IPS-18a (cell line): ENCODE data around the gene GUCA2A.

Experiments
- H3K27ac ChIP-seq: one replicate; pipeline ENCODE4 v1.5.1; 2013; ENCODE audit warnings: low read length
- H3K27me3 ChIP-seq: one replicate; pipeline ENCODE4 v1.6.1; 2013; ENCODE audit warnings: mild to moderate bottlenecking, low read length; ENCODE audit not compliant: control insufficient read depth, insufficient read depth
- H3K36me3 ChIP-seq: one replicate; pipeline ENCODE4 v1.6.1; 2013; ENCODE audit warnings: low read depth, low read length; ENCODE audit not compliant: control insufficient read depth
- H3K4me1 ChIP-seq: one replicate; pipeline ENCODE4 v1.6.1; 2013; ENCODE audit warnings: low read depth, low read length; ENCODE audit not compliant: control insufficient read depth
- H3K4me3 ChIP-seq: one replicate; pipeline ENCODE4 v1.5.1; 2013; ENCODE audit warnings: low read length
- H3K9ac ChIP-seq: one replicate; pipeline ENCODE4 v1.6.1; 2013; ENCODE audit warnings: mild to moderate bottlenecking, low read length, moderate library complexity
- H3K9me3 ChIP-seq: one replicate; pipeline ENCODE4 v1.6.1; 2013; ENCODE audit warnings: low read depth, low read length; ENCODE audit not compliant: control insufficient read depth

Gene GUCA2A

GRCh38 chr1:42122408-42122807, 42.1 kb downstream of the GUCA2A start:
- H3K36me3 ChIP-seq = no peaks in the 10 kb centered on the region
- H3K9me3 ChIP-seq = no peaks in the 10 kb centered on the region
- H3K27me3 ChIP-seq = no peaks in the 10 kb centered on the region
- no peak overlapping the region for H3K4me3 ChIP-seq
- no peaks in the 10 kb centered on the region for H3K4me1 ChIP-seq
- no peak overlapping the region for H3K9ac ChIP-seq
- no peak overlapping the region for H3K27ac ChIP-seq

DNA sequence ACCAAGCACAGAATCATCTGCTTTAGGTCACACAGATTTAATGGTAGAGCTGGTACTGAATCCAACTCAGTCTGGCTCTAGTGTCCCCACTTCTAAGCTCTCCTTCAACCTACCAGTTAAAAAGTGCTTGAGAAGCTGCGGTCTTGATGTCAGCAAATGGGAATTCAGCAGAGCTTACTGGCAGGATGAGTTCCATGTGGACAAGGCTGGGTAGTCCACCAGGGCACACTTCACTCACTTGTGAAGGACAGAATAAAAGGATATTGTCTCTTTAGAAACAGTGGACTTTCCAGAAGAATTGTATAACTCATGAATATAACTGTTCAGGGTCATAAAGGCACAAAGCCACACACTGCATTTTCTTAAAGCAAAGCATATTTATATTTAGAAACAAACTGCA, 46.4 kb downstream of the GUCA2A start:
- no peak overlapping the region for H3K9ac ChIP-seq
- H3K36me3 ChIP-seq = no peaks in the 10 kb centered on the region
- no peaks in the 10 kb centered on the region for H3K9me3 ChIP-seq
- no peaks in the 10 kb centered on the region for H3K27me3 ChIP-seq
- H3K27ac ChIP-seq = no peak overlapping the region
- peaks cover 3% of the 10 kb centered on the region for H3K4me1 ChIP-seq
- H3K4me3 ChIP-seq = no peak overlapping the region

GRCh38 chr1:42117214-42117613, 47.3 kb downstream of the GUCA2A start:
- Histone ChIP-seq H3K27ac (no peak overlapping the region), H3K4me3 (no peak overlapping the region), H3K4me1 (peaks cover 3% of the 10 kb centered on the region), H3K9me3 (no peaks in the 10 kb centered on the region), H3K27me3 (no peaks in the 10 kb centered on the region), H3K36me3 (no peaks in the 10 kb centered on the region), H3K9ac (no peak overlapping the region)

DNA sequence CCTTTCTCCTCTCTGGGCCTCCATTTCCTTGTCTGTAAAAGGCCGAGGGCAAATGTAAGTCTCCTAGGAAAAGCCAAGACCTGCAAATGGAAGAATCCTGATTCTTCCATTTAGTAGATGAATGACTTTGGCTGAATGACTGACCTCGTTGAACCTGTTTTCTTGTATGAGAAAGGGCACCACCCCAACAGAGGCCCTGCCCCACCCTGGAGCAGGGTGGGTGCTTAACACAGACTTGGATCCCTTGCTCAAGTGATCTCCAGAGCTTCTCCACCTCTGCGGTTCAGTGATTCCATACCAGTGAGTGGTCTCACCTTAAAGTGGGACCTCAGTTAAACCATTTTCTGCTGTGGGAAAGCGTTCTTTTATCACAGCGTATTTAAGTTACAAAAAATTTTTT, 50.3 kb downstream of the GUCA2A start:
- Histone ChIP-seq H3K27me3 (no peaks in the 10 kb centered on the region), H3K9me3 (no peaks in the 10 kb centered on the region), H3K4me3 (no peak overlapping the region), H3K27ac (no peak overlapping the region), H3K9ac (no peak overlapping the region), H3K36me3 (no peaks in the 10 kb centered on the region), H3K4me1 (peaks cover 3% of the 10 kb centered on the region)
